ENCODE results near the gene TMEM258. TPM values are rescaled to one million over a fixed set of nuclear protein-coding genes. Genes with fewer than 3 reads are reported as not detected.

TMEM258 gene
- total and polyA plus RNA-seq, 9 of the 15 experiments (the other 6 are each of a cell fraction or from before 2014, with no cell fraction given), result 97.2 to 856 (median 231) TPM

GRCh38 chr11:61797263-61797944, 5.0 kb upstream of the TMEM258 start (continued):
- no peak for TF ChIP-seq NUFIP1 (IDR thresholded peaks at IDR 0.05; ENCODE audit: partially characterized antibody)
- 0 out of 2 replicates have a peak, but pooled peaks have one; percentile 48 for TF ChIP-seq CREB3 (tag; conservative IDR thresholded peaks at IDR 0.05; ENCODE audit: low read depth)
- peak in 1 of 2 experiments; percentile 47; a peak in 1 of 4 replicates for TF ChIP-seq TBL1XR1 (IDR thresholded peaks at IDR 0.05; ENCODE audit: low read length in 2 of 2)
- TF ChIP-seq ZNF445 (CRISPR knock-in tag; IDR thresholded peaks at IDR 0.05; ENCODE audit: low read depth), result 0 out of 2 replicates have a peak, but pooled peaks have one; percentile 15
- peak; percentile 21 for TF ChIP-seq CTCFL (IDR thresholded peaks at IDR 0.05; ENCODE audit: borderline replicate concordance, insufficient read depth, low read depth, low read length, poor library complexity, severe bottlenecking)
- 0 out of 2 replicates have a peak, but pooled peaks have one; percentile 26 for TF ChIP-seq HCFC1 (IDR thresholded peaks at IDR 0.05; ENCODE audit: low read depth, low read length)
- no peak for TF ChIP-seq TAF15 (IDR thresholded peaks at IDR 0.05; ENCODE audit: low read depth, low read length)
- no peak for TF ChIP-seq FOXJ2 (tag; IDR thresholded peaks at IDR 0.05)
- TF ChIP-seq ZNF589 (CRISPR knock-in tag; IDR thresholded peaks at IDR 0.05; ENCODE audit: low read depth), result no peak
- peak; percentile 22; the same call in 1 of the 2 replicates for TF ChIP-seq JUND (IDR thresholded peaks at IDR 0.05; ENCODE audit: borderline replicate concordance, low read depth, low read length)
- TF ChIP-seq JUND (tag; IDR thresholded peaks at IDR 0.05; ENCODE audit: borderline replicate concordance, low read depth, low read length), result peak; percentile 12; the same call in 1 of the 3 replicates
- TF ChIP-seq CEBPG (CRISPR knock-in tag; IDR thresholded peaks at IDR 0.05), result no peak
- no peak for TF ChIP-seq CEBPG (tag; conservative IDR thresholded peaks at IDR 0.05 in 1 of 2, IDR thresholded peaks at IDR 0.05 in 1 of 2)
- TF ChIP-seq TCF7 (IDR thresholded peaks at IDR 0.05; ENCODE audit: borderline replicate concordance), result no peak
- no peak for TF ChIP-seq NFRKB (IDR thresholded peaks at IDR 0.05; ENCODE audit: low read depth)
- TF ChIP-seq HBP1 (CRISPR knock-in tag; IDR thresholded peaks at IDR 0.05), result 0 out of 2 replicates have a peak, but pooled peaks have one; percentile 77
- TF ChIP-seq HDAC6 (IDR thresholded peaks at IDR 0.05; ENCODE audit: low read depth, low read length), result no peak
- TF ChIP-seq POLR2H (tag; IDR thresholded peaks at IDR 0.05; ENCODE audit: low read depth), result peak; percentile 72

All from K562 (cell line).